ENCODE measurements around the gene PFN4. TPM values are rescaled to one million over a fixed set of nuclear protein-coding genes. Genes with fewer than 3 reads are reported as not detected.
"Not testable (repeated sequence)": the region's sequence is repeated elsewhere in the genome, so short reads cannot be mapped to it uniquely, and the experiment has no call there.

Gene PFN4
- total RNA-seq, 2 experiments from 2014 or later: not detected

DNA sequence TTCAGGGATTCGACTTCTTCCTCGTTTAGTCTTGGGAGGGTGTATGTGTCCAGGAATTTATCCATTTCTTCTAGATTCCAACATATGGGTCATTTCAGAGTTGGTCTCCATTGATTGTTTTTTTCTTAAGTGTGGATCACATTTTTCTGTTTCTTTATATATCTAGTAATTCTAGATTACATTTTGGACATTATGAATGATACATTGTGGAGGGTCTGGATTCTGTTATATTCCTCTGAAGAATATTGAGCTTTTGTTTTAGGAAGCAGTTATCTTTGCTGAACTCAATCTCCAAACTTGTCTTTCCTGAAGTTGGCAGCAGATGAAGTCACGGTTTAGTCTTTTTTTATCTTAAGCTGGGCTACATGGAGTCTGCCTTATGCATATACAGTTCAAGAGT, 9.4 kb upstream of the PFN4 start:
- H3K4me3 Mint-ChIP-seq: no peak overlapping the region
- H3K27ac Mint-ChIP-seq: no peak overlapping the region
- peaks cover 12% of the 10 kb centered on the region for H3K36me3 Mint-ChIP-seq
- H3K4me1 Mint-ChIP-seq: no peaks in the 10 kb centered on the region
- H3K9me3 Mint-ChIP-seq (ENCODE audit: low read depth): peaks cover 3% of the 10 kb centered on the region
- CTCF ChIA-PET: no interaction called here
- no peaks in the 10 kb centered on the region for H3K27me3 Mint-ChIP-seq
- DNase-seq (no peak), ATAC-seq (no peak)

DNA sequence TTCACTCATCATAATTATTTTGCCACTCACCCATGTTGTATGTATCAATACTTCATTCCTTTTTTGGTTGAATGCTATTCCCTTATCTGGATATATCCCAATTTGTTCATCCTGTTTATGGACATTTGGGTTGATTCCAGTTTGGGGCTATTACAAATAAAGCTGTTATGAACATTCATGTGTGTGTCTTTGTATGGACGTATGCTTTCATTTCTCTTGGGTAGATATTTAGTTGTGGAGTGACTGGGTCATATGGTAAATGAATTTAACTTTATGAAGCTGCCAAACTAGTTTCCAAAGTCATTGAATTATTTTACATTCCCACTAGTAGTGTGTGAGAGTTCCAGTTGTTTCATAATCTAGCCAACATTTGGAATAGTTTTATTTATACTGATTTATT, 2.8 kb upstream of the PFN4 start:
- no peak overlapping the region for H3K27ac Mint-ChIP-seq
- H3K36me3 Mint-ChIP-seq: peaks cover 5% of the 10 kb centered on the region
- H3K4me3 Mint-ChIP-seq: no peak overlapping the region
- H3K9me3 Mint-ChIP-seq (ENCODE audit: low read depth): no peaks in the 10 kb centered on the region
- peaks cover 28% of the 10 kb centered on the region for H3K4me1 Mint-ChIP-seq
- no peak for ATAC-seq
- no peaks in the 10 kb centered on the region for H3K27me3 Mint-ChIP-seq
- CTCF ChIA-PET: interaction anchor here (2.6 kb wide), 1 partner anchor 42 kb away, joined by 15 read pairs; the partner anchor contains the start of gene TP53I3
- DNase-seq: no peak

DNA sequence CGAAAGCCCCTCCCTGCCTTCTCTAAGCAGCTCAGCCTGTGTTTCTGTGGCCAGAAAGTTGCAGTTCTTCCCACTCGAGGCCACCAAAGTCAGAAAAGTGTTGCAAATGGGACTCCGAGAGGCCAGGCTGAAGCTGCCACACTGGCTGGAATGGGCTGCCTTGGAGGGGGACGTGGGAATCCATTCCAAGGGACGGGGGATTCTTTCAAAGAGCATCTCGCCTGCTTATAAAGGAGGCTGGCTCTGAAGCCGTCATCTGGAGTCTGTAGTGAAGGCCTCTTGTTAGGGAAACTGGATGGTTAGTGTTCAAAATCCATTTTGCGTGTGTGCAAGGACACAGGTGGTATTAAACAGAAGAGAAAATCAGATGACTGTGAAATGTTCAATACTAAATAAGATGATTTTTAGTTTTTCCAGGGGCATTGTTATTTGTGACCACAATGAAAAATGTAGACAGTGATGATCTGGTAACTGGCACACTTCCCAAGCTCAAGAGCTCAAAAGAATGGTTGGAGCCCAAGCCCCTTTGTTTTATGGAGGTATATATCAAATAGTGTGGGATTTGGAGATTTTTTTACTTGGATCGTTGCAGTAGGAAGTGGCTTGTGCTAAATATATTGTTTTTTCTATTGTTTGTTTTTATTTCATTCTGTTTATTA, 917 bp upstream of the PFN4 start:
- H3K4me3 Mint-ChIP-seq: peak overlapping the region; percentile 77
- H3K9me3 Mint-ChIP-seq (ENCODE audit: low read depth): no peaks in the 10 kb centered on the region
- ATAC-seq: no peak
- H3K27me3 Mint-ChIP-seq: no peaks in the 10 kb centered on the region
- no peak for DNase-seq
- H3K4me1 Mint-ChIP-seq: peaks cover 28% of the 10 kb centered on the region
- H3K36me3 Mint-ChIP-seq: peaks cover 5% of the 10 kb centered on the region
- CTCF ChIA-PET: interaction anchor here (0.8 to 2.6 kb wide), 5 partner anchors 10 to 237 kb away, joined by 3 to 15 read pairs (median 3); partner anchors contain the start of genes ATAD2B, ITSN2 and TP53I3
- H3K27ac Mint-ChIP-seq: peak overlapping the region; percentile 75

DNA sequence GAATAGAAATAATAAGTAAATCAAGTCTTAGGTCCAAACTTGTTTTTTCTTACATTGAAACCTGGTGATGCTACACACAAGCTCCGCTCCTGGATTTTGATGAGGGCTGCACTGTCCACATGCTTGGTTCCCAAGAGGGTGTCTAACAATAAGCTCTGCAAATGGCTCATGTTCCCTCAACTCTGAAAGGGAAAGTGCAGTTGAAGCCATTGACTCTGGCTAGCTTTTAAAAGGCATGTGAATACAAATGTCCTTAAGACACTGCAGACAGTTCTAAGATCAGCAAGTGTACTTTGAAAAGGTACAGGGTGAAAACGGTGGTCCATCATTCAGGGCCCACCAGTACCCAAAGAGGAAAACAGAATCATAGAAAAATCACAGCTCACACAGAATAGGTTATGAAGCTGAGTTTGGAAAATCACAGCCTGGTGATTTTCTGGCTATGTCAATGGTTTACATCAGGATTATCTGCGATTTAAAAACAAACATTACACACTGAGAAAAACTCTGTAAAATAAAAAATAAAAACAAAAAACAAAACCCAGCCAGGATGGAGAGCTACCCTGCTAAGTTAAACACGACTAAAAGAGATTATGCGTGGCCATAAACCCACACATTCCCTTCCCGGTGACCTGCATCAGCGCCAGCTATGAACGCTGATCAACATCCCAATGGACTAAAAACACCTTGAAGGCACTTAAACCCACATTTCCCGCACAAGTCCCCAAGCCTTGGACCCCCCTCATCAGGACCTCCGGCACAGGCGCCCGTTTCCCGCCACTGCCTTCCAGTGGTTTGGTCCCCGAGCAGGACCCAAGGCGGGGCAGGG, 554 bp downstream of the PFN4 start:
- DNase-seq (no peak), ATAC-seq (no peak)
- CTCF ChIA-PET: interaction anchor here (0.5 to 1.1 kb wide), 4 partner anchors 39 to 1002 kb away, joined by 4 to 6 read pairs (median 5); partner anchors contain the start of gene TP53I3
- H3K27ac Mint-ChIP-seq: peak overlapping the region; percentile 64
- H3K9me3 Mint-ChIP-seq (ENCODE audit: low read depth): no peaks in the 10 kb centered on the region
- H3K36me3 Mint-ChIP-seq: peaks cover 2% of the 10 kb centered on the region
- H3K4me1 Mint-ChIP-seq: peaks cover 28% of the 10 kb centered on the region
- peak overlapping the region; percentile 70 for H3K4me3 Mint-ChIP-seq
- H3K27me3 Mint-ChIP-seq: no peaks in the 10 kb centered on the region

DNA sequence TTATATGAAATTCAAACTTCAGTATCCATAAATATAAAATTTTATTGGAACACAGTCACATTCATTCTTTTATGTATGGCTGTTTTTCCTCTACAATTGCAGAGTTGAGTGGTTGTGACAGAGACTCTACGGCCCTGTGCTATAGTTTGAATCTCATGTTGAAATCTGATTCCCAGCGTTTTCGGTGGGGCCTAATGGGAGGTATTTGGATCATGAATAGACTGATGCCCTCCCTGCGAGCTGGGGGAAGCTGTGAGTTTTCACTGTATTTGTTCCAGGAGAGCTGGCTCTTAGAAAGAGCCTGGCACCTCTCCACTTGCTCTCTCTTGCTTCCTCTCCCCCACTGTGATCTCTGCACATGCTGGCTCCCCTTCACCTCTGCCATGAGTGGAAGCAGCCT, 1.7 kb downstream of the PFN4 start:
- no peaks in the 10 kb centered on the region for H3K27me3 Mint-ChIP-seq
- H3K36me3 Mint-ChIP-seq: no peaks in the 10 kb centered on the region
- H3K4me3 Mint-ChIP-seq: no peak overlapping the region
- ATAC-seq (no peak), DNase-seq (no peak)
- CTCF ChIA-PET: interaction anchor here (0.7 kb wide), 1 partner anchor 196 kb away, joined by 3 read pairs; no protein-coding TSS in a partner anchor
- no peaks in the 10 kb centered on the region for H3K9me3 Mint-ChIP-seq (ENCODE audit: low read depth)
- no peak overlapping the region for H3K27ac Mint-ChIP-seq
- peaks cover 23% of the 10 kb centered on the region for H3K4me1 Mint-ChIP-seq

DNA sequence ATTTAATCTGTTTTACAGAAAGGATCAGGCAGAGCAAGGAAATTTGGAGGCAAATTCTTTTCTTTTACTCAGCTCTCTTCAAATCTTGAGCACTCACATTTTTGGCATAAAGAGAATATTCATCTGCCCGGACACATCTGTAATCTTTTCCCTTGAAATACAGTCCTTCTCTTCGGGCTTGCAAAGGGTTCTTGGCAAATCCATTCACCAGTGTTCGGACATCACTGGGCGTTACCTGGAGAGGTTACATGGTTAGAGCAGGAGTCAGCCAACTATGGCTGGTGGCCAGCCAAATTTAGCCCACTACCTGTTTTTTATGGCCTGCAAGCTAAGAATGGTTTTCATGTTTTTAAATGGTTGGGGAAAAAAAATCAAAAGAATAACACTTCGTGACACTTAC, 2.1 kb downstream of the PFN4 start:
- DNase-seq (no peak), ATAC-seq (no peak)
- CTCF ChIA-PET: interaction anchor here (0.7 kb wide), 1 partner anchor 195 kb away, joined by 3 read pairs; no protein-coding TSS in a partner anchor
- no peak overlapping the region for H3K4me3 Mint-ChIP-seq
- H3K4me1 Mint-ChIP-seq: peaks cover 21% of the 10 kb centered on the region
- H3K27ac Mint-ChIP-seq: no peak overlapping the region
- H3K36me3 Mint-ChIP-seq: no peaks in the 10 kb centered on the region
- H3K27me3 Mint-ChIP-seq: no peaks in the 10 kb centered on the region
- no peaks in the 10 kb centered on the region for H3K9me3 Mint-ChIP-seq (ENCODE audit: low read depth)

DNA sequence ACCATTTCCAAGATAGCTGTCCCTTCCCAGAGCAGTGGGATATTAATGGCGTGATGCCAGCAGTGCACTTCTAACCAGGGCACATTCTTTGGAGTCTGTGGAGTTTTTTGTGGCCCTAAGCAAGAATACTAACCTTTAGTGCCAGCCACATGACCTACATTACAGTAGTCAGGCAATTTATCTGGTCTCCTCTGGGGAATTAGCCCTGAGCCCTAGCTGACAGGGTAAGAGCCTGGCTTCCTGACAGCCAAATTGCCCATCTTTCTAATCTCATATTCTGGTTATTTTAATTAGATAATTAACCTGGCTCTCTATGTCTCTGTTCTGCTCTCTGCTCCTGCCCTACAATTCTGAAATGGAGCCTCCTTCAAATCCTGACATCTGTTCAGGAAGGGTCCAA, 5.2 kb downstream of the PFN4 start:
- Mint-ChIP-seq H3K9me3 (ENCODE audit: low read depth) (no peaks in the 10 kb centered on the region), H3K4me3 (no peak overlapping the region), H3K27ac (no peak overlapping the region), H3K4me1 (peaks cover 6% of the 10 kb centered on the region), H3K27me3 (no peaks in the 10 kb centered on the region), H3K36me3 (no peaks in the 10 kb centered on the region)
- ATAC-seq (no peak), DNase-seq (no peak)
- CTCF ChIA-PET: no interaction called here

DNA sequence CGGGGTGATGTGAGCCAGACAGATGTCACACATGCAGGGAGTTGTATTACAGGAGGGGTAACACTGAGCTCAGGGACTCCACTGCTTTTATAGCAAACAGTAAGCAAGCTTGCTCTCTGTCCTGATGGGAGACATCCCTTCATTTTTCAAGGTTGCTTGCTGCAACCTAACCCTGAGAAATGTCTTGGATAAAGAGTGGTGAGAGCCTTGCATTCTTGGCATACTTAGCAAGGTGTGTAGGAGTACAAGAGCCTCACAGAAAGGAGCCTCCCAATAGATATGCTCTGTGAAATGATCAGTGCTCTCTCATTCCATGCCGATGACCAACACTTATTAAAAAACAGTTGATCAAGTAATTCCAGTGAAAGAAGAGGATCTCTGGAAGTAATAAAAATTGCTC, 8.1 kb downstream of the PFN4 start:
- ATAC-seq: no peak

DNA sequence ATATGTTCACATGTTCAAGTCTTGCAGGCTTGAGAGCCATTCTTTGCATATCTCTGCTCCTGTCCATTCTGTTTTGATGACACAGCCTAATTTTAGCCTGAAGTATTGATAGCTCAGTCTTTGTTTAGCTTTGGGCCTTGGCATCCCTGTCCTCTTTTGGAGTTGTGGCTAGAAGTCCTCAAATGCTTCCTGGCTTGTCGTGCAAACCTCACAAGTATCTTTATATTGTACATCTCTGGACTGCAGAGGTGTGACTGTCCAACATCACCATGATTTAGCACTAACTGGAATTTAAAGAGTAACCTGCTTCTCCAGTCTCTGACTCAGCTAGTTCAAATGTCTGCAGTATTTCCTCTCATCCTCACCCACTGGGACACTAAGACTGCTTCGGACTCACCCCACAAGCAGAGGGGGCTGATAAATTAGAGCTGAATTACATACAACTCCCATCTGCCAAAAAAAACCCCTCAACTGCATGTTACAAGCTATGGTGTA, 11.7 kb downstream of the PFN4 start:
- Mint-ChIP-seq H3K36me3 (peaks cover 9% of the 10 kb centered on the region), H3K4me1 (no peaks in the 10 kb centered on the region), H3K27ac (no peak overlapping the region), H3K27me3 (peaks cover 5% of the 10 kb centered on the region), H3K4me3 (no peak overlapping the region), H3K9me3 (ENCODE audit: low read depth) (peaks cover 10% of the 10 kb centered on the region)
- CTCF ChIA-PET: interaction anchor here (0.6 to 0.8 kb wide), 2 partner anchors 27 to 61 kb away, joined by 3 read pairs; partner anchors contain the start of gene TP53I3
- ATAC-seq (no peak), DNase-seq (no peak)

More for the DNA sequence above, 8.1 kb downstream of the PFN4 start:
- Mint-ChIP-seq H3K27ac (no peak overlapping the region), H3K4me3 (no peak overlapping the region), H3K4me1 (no peaks in the 10 kb centered on the region), H3K27me3 (no peaks in the 10 kb centered on the region), H3K9me3 (ENCODE audit: low read depth) (no peaks in the 10 kb centered on the region), H3K36me3 (no peaks in the 10 kb centered on the region)
- DNase-seq: no peak
- CTCF ChIA-PET: no interaction called here

DNA sequence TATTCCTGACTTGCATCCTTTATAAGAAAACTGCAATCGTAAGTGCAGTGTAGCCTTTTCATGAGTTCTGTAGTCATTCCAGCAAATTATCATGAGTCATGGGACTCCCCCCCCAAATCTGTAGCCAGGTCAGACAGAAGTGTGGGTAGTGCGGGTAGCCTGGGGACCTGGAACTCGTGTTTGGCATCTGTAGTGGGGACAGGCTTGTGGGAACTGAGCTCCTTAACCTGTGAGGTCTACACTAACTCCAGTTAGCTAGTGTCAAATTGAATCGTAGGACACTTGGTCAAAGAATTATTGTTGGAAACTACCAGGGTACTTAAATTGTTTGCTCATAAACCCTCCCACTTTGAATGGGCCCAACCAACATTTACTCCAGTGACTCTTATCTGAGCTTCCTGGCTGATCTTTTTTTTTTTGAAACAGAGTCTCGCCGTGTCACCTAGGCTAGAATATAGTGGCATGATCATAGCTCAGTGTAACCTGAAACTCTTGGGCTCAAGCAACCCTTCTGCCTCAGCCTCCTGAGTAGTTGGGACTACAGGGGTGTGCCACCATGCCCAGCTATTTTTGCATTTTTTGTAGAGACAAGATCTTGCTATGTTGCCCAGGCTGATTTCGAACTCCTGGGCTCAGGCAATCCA, 12.4 kb downstream of the PFN4 start:
- ATAC-seq (no peak), DNase-seq (no peak)
- Mint-ChIP-seq H3K36me3 (peaks cover 11% of the 10 kb centered on the region), H3K4me1 (no peaks in the 10 kb centered on the region), H3K27ac (no peak overlapping the region), H3K27me3 (peaks cover 5% of the 10 kb centered on the region), H3K9me3 (ENCODE audit: low read depth) (peaks cover 13% of the 10 kb centered on the region), H3K4me3 (no peak overlapping the region)
- CTCF ChIA-PET: interaction anchor here (0.8 kb wide), 1 partner anchor 26 kb away, joined by 3 read pairs; the partner anchor contains the start of gene TP53I3

DNA sequence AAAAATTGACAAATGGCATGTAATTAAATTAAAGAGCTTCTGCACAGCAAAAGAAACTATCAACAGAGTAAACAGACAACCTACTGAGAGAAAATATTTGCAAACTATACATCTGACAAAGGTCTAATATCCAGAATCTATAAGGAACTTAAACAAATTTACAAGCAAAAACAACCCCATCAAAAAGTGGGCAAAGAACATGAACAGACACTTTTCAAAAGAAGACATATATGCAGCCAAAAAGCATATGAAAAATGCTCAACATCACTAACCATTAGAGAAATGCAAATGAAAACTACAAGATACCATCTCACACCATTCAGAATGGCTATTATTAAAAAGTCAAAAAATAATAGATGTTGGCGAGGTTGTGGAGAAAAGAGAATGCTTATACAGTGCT, 13.7 kb downstream of the PFN4 start:
- Mint-ChIP-seq H3K36me3 (peaks cover 11% of the 10 kb centered on the region), H3K9me3 (ENCODE audit: low read depth) (peaks cover 16% of the 10 kb centered on the region)
- H3K27ac Mint-ChIP-seq, H3K4me3 Mint-ChIP-seq, H3K4me1 Mint-ChIP-seq, ATAC-seq, DNase-seq, H3K27me3 Mint-ChIP-seq, CTCF ChIA-PET: not testable (repeated sequence)

DNA sequence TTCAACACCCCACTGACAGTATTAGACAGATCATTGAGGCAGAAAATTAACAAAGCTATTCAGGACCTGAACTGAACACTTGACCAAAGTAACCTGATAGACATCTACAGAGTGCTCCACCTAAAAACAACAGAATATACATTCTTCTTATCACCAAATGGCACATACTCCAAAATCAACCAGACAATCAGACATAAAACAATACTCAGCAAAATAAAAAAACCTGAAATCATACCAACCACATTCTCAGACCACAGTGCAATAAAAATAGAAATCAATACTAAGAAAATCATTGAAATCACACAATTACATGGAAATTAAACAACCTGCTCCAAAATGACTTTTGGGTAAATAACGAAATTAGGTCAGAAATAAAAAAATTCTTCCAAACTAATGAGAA, 15.8 kb downstream of the PFN4 start:
- DNase-seq (no peak), ATAC-seq (no peak)
- CTCF ChIA-PET: no interaction called here
- no peak overlapping the region for H3K4me3 Mint-ChIP-seq
- peaks cover 16% of the 10 kb centered on the region for H3K9me3 Mint-ChIP-seq (ENCODE audit: low read depth)
- no peak overlapping the region for H3K27ac Mint-ChIP-seq
- H3K27me3 Mint-ChIP-seq: peaks cover 5% of the 10 kb centered on the region
- no peaks in the 10 kb centered on the region for H3K4me1 Mint-ChIP-seq
- H3K36me3 Mint-ChIP-seq: peaks cover 11% of the 10 kb centered on the region

DNA sequence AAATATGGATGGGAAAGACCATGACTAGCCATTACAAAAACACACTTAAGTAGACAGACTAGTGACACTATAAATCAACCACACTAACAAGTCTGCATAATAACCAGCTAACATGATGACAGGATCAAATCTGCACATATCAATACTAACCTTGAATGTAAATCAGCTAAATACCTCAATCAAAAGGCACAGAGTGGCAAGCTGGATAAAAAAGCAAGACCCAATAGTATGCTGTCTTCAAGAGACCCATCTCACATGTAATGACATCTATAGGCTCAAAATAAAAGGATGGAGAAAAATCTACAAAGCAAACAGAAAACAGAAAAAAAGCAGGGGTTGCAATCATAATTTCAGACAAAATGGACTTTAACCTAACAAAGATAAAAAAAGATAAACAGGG, 16.3 kb downstream of the PFN4 start:
- ATAC-seq (no peak), DNase-seq (no peak)
- no peaks in the 10 kb centered on the region for H3K4me1 Mint-ChIP-seq
- peaks cover 16% of the 10 kb centered on the region for H3K9me3 Mint-ChIP-seq (ENCODE audit: low read depth)
- peaks cover 5% of the 10 kb centered on the region for H3K27me3 Mint-ChIP-seq
- H3K4me3 Mint-ChIP-seq: no peak overlapping the region
- H3K27ac Mint-ChIP-seq: no peak overlapping the region
- CTCF ChIA-PET: interaction anchor here (2.0 kb wide), 1 partner anchor 22 kb away, joined by 5 read pairs; the partner anchor contains the start of gene TP53I3
- H3K36me3 Mint-ChIP-seq: peaks cover 11% of the 10 kb centered on the region
